K562 (cell line): ENCODE results near the gene DUS1L. TPM values are rescaled to one million over a fixed set of nuclear protein-coding genes. Genes with fewer than 3 reads are reported as not detected.

Experiments used
- CCAR2 ChIP-seq: fragments of 200-400 bp; formaldehyde crosslinking; IDR thresholded peaks from 2 replicates; pipeline ENCODE4 v1.6.1; 2017; ENCODE audit warnings: mild to moderate bottlenecking, low read depth, low read length
- CXXC5 ChIP-seq: fragments of 250-450 bp; sonication (Bioruptor Pico); IDR thresholded peaks from 2 replicates; pipeline ENCODE4 v1.8.0; 2022; ENCODE audit warnings: inconsistent platforms, mild to moderate bottlenecking, moderate library complexity
- EP400 ChIP-seq: fragments of 450-650 bp; IDR thresholded peaks from 2 replicates; pipeline ENCODE4 v1.6.1; 2017; ENCODE audit warnings: antibody characterized with exemption, mild to moderate bottlenecking, moderate library complexity
- ERF ChIP-seq: fragments of 450-650 bp; formaldehyde crosslinking; IDR thresholded peaks from 2 replicates; pipeline ENCODE4 v1.4.0; 2020; ENCODE audit warnings: mild to moderate bottlenecking, mixed read lengths
- GABPA ChIP-seq: fragments of 200-800 bp; sonication (Bioruptor generic); conservative IDR thresholded peaks from 2 replicates; pipeline ENCODE4 v1.6.1; 2016; ENCODE audit warnings: low read depth, missing genetic modification characterization, missing compliant biosample characterization
- GABPB2 ChIP-seq: fragments of 250-450 bp; sonication (Bioruptor Pico); conservative IDR thresholded peaks from 2 replicates; pipeline ENCODE4 v1.5.1; 2021; ENCODE audit warnings: mild to moderate bottlenecking
- HNRNPL ChIP-seq: fragments of 200-400 bp; formaldehyde crosslinking; IDR thresholded peaks from 2 replicates; pipeline ENCODE4 v1.6.1; 2017; ENCODE audit warnings: low read depth, mild to moderate bottlenecking, low read length
- IRF2 ChIP-seq: sonication (generic); formaldehyde crosslinking; IDR thresholded peaks from 2 replicates; pipeline ENCODE4 v1.8.1; 2022; ENCODE audit warnings: mild to moderate bottlenecking, missing genetic modification reagents
- JUND ChIP-seq, 2 experiments: IDR thresholded peaks; 2 replicates in 1 of 2; 3 replicates in 1 of 2; pipeline ENCODE4 v1.6.1; 2011; ENCODE audit warnings: borderline replicate concordance in 2 of 2, low read depth in 2 of 2, low read length in 2 of 2, improper control_type of control experiment in 1 of 2, missing biosample characterization in 1 of 2, missing genetic modification characterization in 1 of 2, missing genetic modification reagents in 1 of 2
- MAFG ChIP-seq: fragments of 450-650 bp; conservative IDR thresholded peaks from 2 replicates; pipeline ENCODE4 v1.6.1; 2016; ENCODE audit warnings: missing genetic modification characterization, missing compliant biosample characterization
- MCM7 ChIP-seq, 2 experiments: fragments of 450-650 bp; IDR thresholded peaks; 2 replicates each; pipeline ENCODE4 v1.6.1; 2016 to 2018
- NCOA4 ChIP-seq: fragments of 450-650 bp; IDR thresholded peaks from 2 replicates; pipeline ENCODE4 v1.6.1; 2018; ENCODE audit warnings: mild to moderate bottlenecking; ENCODE audit not compliant: partially characterized antibody
- PHF21A ChIP-seq: fragments of 450-650 bp; IDR thresholded peaks from 2 replicates; pipeline ENCODE4 v1.6.1; 2017; ENCODE audit warnings: low read depth, borderline replicate concordance
- SUPT5H ChIP-seq: fragments of 450-650 bp; IDR thresholded peaks from 2 replicates; pipeline ENCODE4 v1.6.1; 2016
- TRIM24 ChIP-seq, 2 experiments: fragments of 450-650 bp; IDR thresholded peaks; 2 replicates each; pipeline ENCODE4 v1.6.1; 2016
- WHSC1 ChIP-seq: IDR thresholded peaks from one replicate; pipeline ENCODE4 v1.6.1; 2012; ENCODE audit warnings: low read length, control low read depth, inconsistent platforms
- ZNF232 ChIP-seq: sonication (generic); formaldehyde crosslinking; IDR thresholded peaks from 2 replicates; pipeline ENCODE4 v1.8.0; 2022; ENCODE audit warnings: mild to moderate bottlenecking, missing genetic modification reagents
- ZNF3 ChIP-seq: fragments of 250-450 bp; sonication (Bioruptor Pico); IDR thresholded peaks from 2 replicates; pipeline ENCODE4 v1.5.0; 2021; ENCODE audit warnings: mild to moderate bottlenecking, moderate library complexity
- polyA plus RNA-seq, 8 experiments: library from polyadenylated mRNA; depleted of rRNA in 4 of 8; stranded (reverse) in 5 of 8; unstranded in 3 of 8; fragments of >200 nt; fragmentation: Nextera tagmentation in 2 of 8; fragmentation: Illumina TruSeq in 1 of 8; extraction: Ambion mirVana in 2 of 8; extraction: Trizol in 1 of 8; gene quantifications; 2 replicates each; pipeline versions ENCODE4 v1.2.1 to v1.2.3, GENCODE V29; 2011 to 2014; ENCODE audit warnings: inconsistent platforms in 1 of 8, missing spikeins in 1 of 8
- total RNA-seq, 7 experiments: library from RNA; depleted of rRNA in 6 of 7; stranded (reverse); fragments of >200 nt in 6 of 7; fragmentation: Illumina TruSeq in 2 of 7; extraction: Trizol in 2 of 7; gene quantifications; 2 replicates each; pipeline versions ENCODE4 v1.2.1 to v1.2.3, GENCODE V29; 2011 to 2021; ENCODE audit warnings: low replicate concordance in 1 of 7
- TF ChIP-seq, protein P1 (sequence below): fragments of 250-450 bp; sonication (Bioruptor Pico); IDR thresholded peaks from 2 replicates; pipeline ENCODE4 v1.8.0; 2022; ENCODE audit warnings: moderate library complexity, mild to moderate bottlenecking, inconsistent platforms
- TF ChIP-seq, protein P2 (sequence below): sonication (generic); formaldehyde crosslinking; IDR thresholded peaks from 2 replicates; pipeline ENCODE4 v1.5.0; 2020; ENCODE audit warnings: missing genetic modification reagents
- TF ChIP-seq, protein P3 (sequence below): IDR thresholded peaks from 3 replicates; pipeline ENCODE4 v1.6.1; 2011; ENCODE audit warnings: borderline replicate concordance, mild to moderate bottlenecking, moderate library complexity; ENCODE audit not compliant: insufficient read length; ENCODE audit errors: extremely low read depth
- TF ChIP-seq, protein P4 (sequence below): fragments of 450-650 bp; IDR thresholded peaks from 2 replicates; pipeline ENCODE4 v1.6.1; 2016; ENCODE audit warnings: borderline replicate concordance

Gene DUS1L
- total and polyA plus RNA-seq, 9 of the 15 experiments (the other 6 are each of a cell fraction or from before 2014, with no cell fraction given) = 7.8 to 210 (median 83.9) TPM

DNA sequence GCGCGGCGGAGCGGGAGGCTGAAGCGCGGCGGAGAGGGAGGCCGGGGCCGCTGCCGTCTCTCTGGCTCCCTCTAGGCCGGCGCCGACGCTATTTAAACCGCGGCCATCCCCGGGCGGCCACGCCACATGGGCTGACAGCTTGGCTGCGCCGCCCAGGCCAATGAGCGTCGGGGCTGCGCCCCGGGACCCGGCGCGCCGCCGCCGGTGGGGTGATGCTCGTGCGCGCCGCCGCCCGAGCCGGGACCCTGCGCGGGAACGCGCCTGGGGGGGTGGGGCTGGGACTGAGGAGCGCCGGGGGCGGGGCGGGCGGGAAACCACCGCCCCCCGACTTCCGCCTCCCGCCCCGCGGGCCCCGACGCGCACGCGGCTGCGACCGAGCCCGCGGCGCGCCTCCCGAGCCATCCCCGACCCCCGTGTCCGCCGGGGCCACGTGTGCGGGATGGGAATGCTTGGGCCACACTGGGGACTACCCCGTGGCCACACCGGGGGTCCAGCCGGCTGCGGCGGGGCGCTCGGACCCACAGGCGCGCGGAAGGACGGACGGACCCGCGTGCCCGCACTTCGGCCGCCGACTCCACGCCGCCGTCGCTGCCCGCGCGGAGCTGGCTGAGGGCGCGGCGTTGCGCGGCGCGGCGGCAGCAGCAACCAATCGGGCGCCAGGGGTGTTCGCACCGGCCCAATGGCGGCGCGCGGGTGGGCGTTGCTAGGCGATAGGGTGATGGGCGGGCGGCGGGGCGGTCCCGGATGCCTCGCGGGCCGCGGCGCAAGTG is 32.8 kb upstream of the DUS1L start, which contains the start of gene FASN (continued):
- TF ChIP-seq, protein P1, sequence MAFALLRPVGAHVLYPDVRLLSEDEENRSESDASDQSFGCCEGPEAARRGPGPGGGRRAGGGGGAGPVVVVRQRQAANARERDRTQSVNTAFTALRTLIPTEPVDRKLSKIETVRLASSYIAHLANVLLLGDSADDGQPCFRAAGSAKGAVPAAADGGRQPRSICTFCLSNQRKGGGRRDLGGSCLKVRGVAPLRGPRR (CRISPR knock-in tag) = no peak
- TF ChIP-seq MAFG (no peak), GABPA (tag) (peak; percentile 92), TRIM24 (IDR thresholded peaks at IDR 0.05) (no peak), SUPT5H (peak; percentile 65), ZNF3 (CRISPR knock-in tag) (no peak), WHSC1 (no peak), NCOA4 (no peak), ERF (CRISPR knock-in tag) (no peak; the same call in 1 of the 2 replicates), HNRNPL (no peak), ZNF232 (no peak), MCM7 (IDR thresholded peaks at IDR 0.05) (no peak), IRF2 (no peak), EP400 (no peak; the same call in 1 of the 2 replicates), CCAR2 (no peak), JUND (IDR thresholded peaks at IDR 0.05; ENCODE audit: borderline replicate concordance, low read depth, low read length) (peak; percentile 22; the same call in 1 of the 2 replicates), JUND (tag; IDR thresholded peaks at IDR 0.05; ENCODE audit: borderline replicate concordance, low read depth, low read length) (no peak), GABPB2 (no peak), PHF21A (no peak), CXXC5 (peak; percentile 92)
- TF ChIP-seq, protein P2, sequence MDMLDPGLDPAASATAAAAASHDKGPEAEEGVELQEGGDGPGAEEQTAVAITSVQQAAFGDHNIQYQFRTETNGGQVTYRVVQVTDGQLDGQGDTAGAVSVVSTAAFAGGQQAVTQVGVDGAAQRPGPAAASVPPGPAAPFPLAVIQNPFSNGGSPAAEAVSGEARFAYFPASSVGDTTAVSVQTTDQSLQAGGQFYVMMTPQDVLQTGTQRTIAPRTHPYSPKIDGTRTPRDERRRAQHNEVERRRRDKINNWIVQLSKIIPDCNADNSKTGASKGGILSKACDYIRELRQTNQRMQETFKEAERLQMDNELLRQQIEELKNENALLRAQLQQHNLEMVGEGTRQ (CRISPR knock-in tag) = peak; percentile 13; the same call in 1 of the 2 replicates
- TF ChIP-seq, protein P3, sequence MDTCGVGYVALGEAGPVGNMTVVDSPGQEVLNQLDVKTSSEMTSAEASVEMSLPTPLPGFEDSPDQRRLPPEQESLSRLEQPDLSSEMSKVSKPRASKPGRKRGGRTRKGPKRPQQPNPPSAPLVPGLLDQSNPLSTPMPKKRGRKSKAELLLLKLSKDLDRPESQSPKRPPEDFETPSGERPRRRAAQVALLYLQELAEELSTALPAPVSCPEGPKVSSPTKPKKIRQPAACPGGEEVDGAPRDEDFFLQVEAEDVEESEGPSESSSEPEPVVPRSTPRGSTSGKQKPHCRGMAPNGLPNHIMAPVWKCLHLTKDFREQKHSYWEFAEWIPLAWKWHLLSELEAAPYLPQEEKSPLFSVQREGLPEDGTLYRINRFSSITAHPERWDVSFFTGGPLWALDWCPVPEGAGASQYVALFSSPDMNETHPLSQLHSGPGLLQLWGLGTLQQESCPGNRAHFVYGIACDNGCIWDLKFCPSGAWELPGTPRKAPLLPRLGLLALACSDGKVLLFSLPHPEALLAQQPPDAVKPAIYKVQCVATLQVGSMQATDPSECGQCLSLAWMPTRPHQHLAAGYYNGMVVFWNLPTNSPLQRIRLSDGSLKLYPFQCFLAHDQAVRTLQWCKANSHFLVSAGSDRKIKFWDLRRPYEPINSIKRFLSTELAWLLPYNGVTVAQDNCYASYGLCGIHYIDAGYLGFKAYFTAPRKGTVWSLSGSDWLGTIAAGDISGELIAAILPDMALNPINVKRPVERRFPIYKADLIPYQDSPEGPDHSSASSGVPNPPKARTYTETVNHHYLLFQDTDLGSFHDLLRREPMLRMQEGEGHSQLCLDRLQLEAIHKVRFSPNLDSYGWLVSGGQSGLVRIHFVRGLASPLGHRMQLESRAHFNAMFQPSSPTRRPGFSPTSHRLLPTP = no peak
- TF ChIP-seq, protein P4, sequence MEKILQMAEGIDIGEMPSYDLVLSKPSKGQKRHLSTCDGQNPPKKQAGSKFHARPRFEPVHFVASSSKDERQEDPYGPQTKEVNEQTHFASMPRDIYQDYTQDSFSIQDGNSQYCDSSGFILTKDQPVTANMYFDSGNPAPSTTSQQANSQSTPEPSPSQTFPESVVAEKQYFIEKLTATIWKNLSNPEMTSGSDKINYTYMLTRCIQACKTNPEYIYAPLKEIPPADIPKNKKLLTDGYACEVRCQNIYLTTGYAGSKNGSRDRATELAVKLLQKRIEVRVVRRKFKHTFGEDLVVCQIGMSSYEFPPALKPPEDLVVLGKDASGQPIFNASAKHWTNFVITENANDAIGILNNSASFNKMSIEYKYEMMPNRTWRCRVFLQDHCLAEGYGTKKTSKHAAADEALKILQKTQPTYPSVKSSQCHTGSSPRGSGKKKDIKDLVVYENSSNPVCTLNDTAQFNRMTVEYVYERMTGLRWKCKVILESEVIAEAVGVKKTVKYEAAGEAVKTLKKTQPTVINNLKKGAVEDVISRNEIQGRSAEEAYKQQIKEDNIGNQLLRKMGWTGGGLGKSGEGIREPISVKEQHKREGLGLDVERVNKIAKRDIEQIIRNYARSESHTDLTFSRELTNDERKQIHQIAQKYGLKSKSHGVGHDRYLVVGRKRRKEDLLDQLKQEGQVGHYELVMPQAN = no peak
